DMS53 treated with DMSO at 0.1 percent for 48 hours (cell line): ENCODE measurements around the gene MERTK.
"Not testable (repeated sequence)": the region's sequence is repeated elsewhere in the genome, so short reads cannot be mapped to it uniquely, and the experiment has no call there.

ENCODE experiments used
- DNase-seq: peaks from one replicate; lab custom pipeline; 2025; ENCODE audit not compliant: unreplicated experiment; lab: John Stamatoyannopoulos, UW

MERTK gene

GRCh38 chr2:111909079-111909478 is 10.7 kb downstream of the MERTK start:
- DNase-seq = no peak

DNA sequence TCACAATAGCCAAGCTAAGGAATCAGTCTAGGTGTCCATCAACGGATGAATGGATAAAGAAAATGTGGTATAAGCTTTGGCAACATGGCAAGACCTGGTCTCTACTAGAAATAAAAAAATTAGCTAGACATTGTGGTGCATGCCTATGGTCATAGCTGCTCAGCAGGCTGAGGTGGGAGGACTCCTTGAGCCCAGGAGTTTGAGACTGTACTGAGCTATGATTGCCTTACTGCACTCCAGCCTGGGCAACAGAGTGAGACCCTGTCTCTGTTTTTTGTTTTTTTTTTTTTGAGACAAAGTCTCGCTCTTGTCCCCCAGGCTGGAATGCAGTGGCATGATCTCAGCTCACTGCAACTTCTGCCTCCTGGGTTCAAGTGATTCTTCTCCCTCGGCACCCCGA is 11.6 kb downstream of the MERTK start:
- DNase-seq = not testable (repeated sequence)

GRCh38 chr2:111910609-111911277 is 12.3 kb downstream of the MERTK start:
- no peak for DNase-seq

- DNase-seq = not testable (repeated sequence)
Observed at GRCh38 chr2:111911295-111911977, 13.0 kb downstream of the MERTK start.

- DNase-seq = no peak
Observed at GRCh38 chr2:111912547-111912946, 14.1 kb downstream of the MERTK start.

DNA sequence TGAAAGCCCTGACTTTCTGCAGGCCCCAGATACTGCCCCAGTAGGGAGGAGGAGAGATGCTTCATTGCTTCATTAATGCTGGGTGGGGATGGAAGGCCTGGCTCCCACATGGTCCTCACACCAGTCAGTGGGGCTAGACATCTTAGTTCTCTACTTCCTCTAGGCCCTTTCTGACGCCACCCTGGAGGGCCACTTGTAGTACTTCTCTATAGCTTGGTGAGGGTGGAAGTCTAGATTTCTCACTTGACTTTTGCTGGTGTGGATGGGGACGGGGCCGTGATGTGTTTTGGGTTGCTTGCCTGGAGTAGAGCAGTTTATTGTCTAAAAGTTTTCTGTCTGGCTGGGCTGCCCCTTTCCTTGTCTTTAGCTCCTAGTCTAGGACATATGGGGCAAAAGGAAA is 18.7 kb downstream of the MERTK start:
- no peak for DNase-seq

- no peak for DNase-seq
Observed at GRCh38 chr2:111918383-111918806, 20.0 kb downstream of the MERTK start.

DNA sequence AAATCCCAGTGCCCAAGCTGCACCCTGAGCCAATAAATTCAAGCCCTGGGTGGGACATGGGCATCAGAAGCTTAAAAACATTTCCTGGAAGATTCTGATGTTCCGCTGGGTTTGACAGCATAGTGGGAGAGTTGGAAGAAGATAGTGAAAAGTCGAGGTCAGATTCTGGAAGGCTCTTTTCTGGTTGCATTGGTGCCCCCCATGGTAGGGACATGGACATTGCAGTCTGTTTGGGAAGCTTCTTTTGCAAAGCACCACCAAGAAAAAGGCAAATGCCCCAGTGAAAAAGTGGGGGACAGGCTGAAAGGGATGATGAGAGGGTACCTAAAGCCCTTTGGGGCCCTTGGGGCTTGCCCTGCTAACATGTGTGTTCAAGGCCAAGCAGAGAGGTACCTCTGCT is 21.0 kb downstream of the MERTK start:
- DNase-seq = no peak

DNA sequence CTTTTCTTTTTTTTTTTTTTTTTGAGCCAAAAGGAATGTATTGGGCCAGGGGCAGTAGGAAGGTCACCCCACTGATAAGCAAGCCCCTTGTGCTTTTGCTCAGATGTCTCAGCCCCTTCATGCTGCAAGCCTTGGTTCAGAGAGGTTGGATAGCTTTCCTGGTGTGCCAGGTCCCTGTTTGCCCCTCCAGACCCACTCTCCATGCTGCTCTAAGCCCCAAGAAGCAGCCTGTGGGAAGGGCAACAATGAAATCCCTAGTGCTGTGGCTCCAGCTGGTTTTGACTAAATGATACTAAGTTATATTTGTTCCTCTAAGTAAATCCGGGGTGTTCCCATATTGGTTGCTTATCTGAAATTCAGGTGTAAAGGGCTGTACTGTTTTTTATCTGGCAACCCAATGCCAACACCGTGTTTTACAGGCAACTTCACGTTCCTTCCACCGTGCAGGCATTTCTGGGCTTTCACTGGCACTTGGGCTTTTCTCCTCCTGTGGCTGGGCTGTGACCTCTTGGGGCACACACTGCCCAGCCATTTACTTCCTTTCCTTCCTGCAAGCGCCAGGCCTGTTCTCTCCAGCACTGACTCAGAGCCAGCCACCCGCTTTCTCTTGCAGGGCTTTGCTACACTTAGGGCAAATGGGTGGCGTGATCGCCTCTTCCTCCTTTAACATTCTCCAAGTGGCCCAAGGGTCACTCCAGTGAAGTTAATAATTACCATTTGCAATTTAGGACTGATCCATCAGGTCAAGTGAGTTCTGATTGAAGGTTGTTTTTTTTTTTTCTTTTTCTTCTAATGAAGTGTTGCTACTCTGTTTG is 21.6 kb downstream of the MERTK start:
- peak; percentile 94 for DNase-seq

- no peak for DNase-seq
Observed at GRCh38 chr2:111923276-111923804, 24.9 kb downstream of the MERTK start.

- DNase-seq = no peak
Observed at GRCh38 chr2:111924617-111925107, 26.3 kb downstream of the MERTK start.

DNA sequence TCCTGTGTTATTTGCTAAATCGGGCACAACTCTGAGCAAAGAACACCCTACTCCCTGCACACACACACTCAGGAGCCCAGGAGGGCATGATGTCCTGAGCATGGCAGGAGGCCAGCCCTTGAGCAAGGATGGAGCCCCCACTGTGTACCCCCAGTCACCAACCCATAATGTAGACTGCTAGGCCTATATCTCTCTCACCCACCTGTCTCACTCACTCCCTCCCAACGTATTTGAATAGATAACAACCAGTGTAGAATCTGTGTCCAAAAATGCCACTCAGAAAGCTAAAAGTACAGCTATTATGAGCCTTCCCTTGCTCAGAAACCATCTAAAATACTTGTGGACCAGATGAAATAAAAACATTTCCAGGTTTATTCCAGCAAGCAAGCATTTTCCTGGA is 29.3 kb downstream of the MERTK start:
- no peak for DNase-seq

GRCh38 chr2:111930409-111930808 is 32.0 kb downstream of the MERTK start:
- DNase-seq = no peak

DNA sequence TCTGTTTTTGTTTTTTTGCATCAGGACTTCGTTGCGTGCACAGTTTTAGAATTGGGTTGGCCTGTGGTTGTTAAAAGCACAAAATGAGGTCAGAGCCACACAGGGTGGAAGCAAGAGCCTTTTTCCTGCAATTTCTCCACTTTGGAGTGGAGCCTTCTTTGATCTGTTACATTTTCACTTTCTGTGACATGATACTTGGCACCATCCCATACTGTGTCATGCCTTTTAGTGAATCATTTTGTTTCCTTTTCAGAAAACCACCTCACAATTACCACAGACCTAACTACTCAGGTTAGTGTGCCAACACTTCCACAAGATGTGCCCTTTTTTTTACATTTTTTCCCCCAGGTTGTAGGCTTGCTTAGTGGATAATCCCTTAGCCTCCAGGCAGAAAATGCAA is 32.5 kb downstream of the MERTK start:
- DNase-seq = no peak

DNA sequence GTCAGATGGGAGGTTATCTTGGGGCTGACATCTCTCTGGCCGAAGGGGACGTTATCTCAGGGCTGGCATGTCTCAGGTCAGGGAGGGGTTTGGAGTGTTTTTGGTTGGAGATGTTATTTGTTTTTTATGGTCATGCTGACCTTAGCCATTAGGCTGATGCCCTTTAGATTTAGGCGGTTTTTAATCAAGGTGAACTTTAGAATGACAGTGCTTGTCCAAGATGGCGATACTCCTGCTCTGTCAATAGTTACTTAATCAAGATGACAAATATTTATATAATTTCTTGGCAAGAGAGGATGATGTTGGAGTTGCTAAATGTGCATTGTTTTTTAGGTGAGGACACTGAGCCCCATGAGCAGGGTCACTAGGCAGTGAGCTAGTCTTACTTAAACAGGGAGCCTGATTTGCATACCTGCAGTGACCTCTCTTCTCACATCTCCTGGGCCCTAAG is 34.5 kb downstream of the MERTK start:
- no peak for DNase-seq

DNA sequence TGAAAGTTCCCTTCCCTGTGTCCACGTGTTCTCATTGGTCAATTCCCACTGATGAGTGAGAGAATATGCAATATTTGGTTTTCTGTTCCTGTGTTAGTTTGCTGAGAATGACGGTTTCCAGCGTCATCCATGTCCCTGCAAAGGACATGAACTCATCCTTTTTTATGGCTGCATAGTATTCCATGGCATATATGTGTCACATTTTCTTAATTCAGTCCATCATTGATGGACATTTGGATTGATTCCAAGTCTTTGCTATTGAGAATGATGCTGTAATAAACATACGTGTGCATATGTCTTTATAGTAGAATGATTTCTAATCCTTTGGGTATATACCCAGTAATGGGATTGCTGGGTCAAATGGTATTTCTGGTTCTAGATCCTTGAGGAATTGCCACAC is 35.5 kb downstream of the MERTK start:
- DNase-seq = not testable (repeated sequence)

DNA sequence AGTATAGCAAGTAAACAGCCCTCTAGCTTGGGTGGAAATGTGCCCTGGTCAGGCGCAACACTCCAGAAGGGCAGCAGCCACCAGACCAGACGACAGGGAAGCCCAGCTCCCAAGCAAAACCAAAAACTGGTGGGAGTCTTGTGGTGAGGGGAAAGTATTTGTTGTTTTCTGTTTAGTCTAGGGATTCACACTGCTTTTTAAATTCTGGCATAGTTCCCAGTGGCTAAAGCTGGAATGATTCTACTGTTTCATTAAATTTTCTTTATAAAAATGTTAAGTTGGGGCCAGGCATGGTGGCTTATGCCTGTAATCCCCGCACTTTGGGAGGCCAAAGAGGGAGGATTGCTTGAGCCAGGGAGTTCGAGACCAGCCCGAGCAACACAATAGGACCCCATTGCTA is 38.5 kb downstream of the MERTK start:
- no peak for DNase-seq

GRCh38 chr2:111938392-111938791 is 40.0 kb downstream of the MERTK start:
- no peak for DNase-seq

DNA sequence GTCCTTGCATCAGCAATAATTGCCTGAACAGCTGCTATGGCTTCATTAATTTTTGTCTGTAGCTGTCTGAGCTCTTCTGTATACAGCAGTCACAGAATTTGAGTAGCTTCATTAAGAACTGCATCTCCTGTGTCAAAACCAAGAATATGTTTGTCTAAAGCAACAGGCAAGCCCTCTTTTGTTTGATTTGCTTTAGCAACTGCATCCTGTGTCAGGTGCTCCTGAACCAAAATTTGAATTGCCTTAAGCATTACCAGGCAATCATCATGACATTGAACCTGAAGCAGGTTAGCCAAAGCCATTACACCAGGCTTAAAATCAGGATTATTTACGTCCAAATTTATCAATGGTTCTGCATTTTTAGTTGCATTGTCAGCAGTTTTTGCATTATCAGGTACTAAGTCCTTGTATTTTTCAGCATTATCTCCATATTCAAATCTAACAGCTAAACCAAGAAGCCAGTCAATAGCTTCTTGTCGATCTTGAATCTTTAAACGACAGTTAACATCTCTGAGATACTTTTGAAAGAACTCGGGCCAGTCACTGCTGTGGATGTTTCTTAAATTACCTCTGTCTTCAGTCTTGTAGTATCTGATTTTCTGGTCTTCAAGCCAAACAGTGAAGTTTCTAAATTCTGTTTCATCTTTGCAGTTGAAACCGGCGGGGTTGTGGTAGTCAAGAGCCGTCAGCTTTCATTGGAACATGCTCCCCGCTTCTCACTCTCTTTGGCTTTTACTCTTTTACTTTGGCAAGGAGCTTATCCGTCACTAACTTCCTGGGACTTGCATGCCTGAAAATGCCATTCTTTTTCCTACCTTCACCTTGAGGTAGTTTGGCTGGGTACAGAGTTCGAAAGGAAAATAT is 42.2 kb downstream of the MERTK start:
- no peak for DNase-seq

- DNase-seq = no peak
Observed at GRCh38 chr2:111941531-111941930, 43.1 kb downstream of the MERTK start.
